WTC11 (cell line): Measurements from ENCODE around the gene MBOAT1. TPM values are rescaled to one million over a fixed set of nuclear protein-coding genes. Genes with fewer than 3 reads are reported as not detected.

Source experiments
- ATAC-seq: fragments of 200-7000 bp; cut with Tn5 transposase; 2 replicates; pipeline ENCODE4 v1.10.0; 2021; ENCODE audit warnings: mild to moderate bottlenecking, moderate library complexity
- CTCF ChIA-PET: fragments of 300-600 bp; sonication (Branson Sonifier 250); formaldehyde crosslinking; loops from one replicate; lab custom pipeline; 2021; ENCODE audit warnings: antibody characterized with exemption; lab: Charles Lee
- POLR2A ChIA-PET: fragments of 350-600 bp; sonication (Branson Sonifier 250); formaldehyde crosslinking; loops from one replicate; lab custom pipeline; 2021; ENCODE audit warnings: antibody characterized with exemption; lab: Charles Lee
- DNase-seq: peaks from one replicate; pipeline ENCODE4 v3.0.0; 2021; ENCODE audit warnings: low spot score
- H3K27ac Mint-ChIP-seq: 2 replicates; pipeline ENCODE4 v1.8.0; 2021; ENCODE audit warnings: mixed read lengths
- H3K27me3 Mint-ChIP-seq: 2 replicates; pipeline ENCODE4 v1.8.0; 2021; ENCODE audit warnings: low read depth, mild to moderate bottlenecking, moderate library complexity, mixed read lengths
- H3K36me3 Mint-ChIP-seq: 2 replicates; pipeline ENCODE4 v1.8.0; 2021; ENCODE audit warnings: mixed read lengths
- H3K4me1 Mint-ChIP-seq: 2 replicates; pipeline ENCODE4 v1.8.0; 2022; ENCODE audit warnings: mixed read lengths
- H3K4me3 Mint-ChIP-seq: 2 replicates; pipeline ENCODE4 v1.8.0; 2021; ENCODE audit warnings: mild to moderate bottlenecking, moderate library complexity, mixed read lengths
- H3K9me3 Mint-ChIP-seq: 2 replicates; pipeline ENCODE4 v1.8.0; 2021; ENCODE audit warnings: mixed read lengths
- AR ChIP-seq: fragments of 250-450 bp; sonication (Bioruptor Pico); IDR thresholded peaks from 2 replicates; pipeline ENCODE4 v1.9.0; 2021; ENCODE audit warnings: mild to moderate bottlenecking
- ATF6 ChIP-seq: sonication (generic); formaldehyde crosslinking; IDR thresholded peaks from 2 replicates; pipeline ENCODE4 v1.8.1; 2023; ENCODE audit warnings: mild to moderate bottlenecking, missing genetic modification reagents
- CTCF ChIP-seq: fragments of 200-600 bp; IDR thresholded peaks from 2 replicates; pipeline ENCODE4 v1.8.0; 2022; ENCODE audit warnings: antibody characterized with exemption
- E2F4 ChIP-seq: sonication (generic); formaldehyde crosslinking; IDR thresholded peaks from 2 replicates; pipeline ENCODE4 v1.8.1; 2022; ENCODE audit warnings: low read depth, mild to moderate bottlenecking, moderate library complexity, missing genetic modification reagents, borderline replicate concordance
- FOXK1 ChIP-seq: sonication (generic); formaldehyde crosslinking; IDR thresholded peaks from 2 replicates; pipeline ENCODE4 v1.8.0; 2022; ENCODE audit warnings: mild to moderate bottlenecking, moderate library complexity, missing genetic modification reagents
- JUN ChIP-seq: sonication (generic); formaldehyde crosslinking; IDR thresholded peaks from 2 replicates; pipeline ENCODE4 v1.8.0; 2023; ENCODE audit warnings: mild to moderate bottlenecking, missing genetic modification reagents
- KAT7 ChIP-seq: sonication (generic); formaldehyde crosslinking; IDR thresholded peaks from 2 replicates; pipeline ENCODE4 v1.8.1; 2023; ENCODE audit warnings: missing genetic modification reagents, mild to moderate bottlenecking, borderline replicate concordance
- MXD4 ChIP-seq: fragments of 250-450 bp; sonication (Bioruptor Pico); IDR thresholded peaks from 2 replicates; pipeline ENCODE4 v1.8.0; 2021; ENCODE audit warnings: mild to moderate bottlenecking, moderate library complexity, borderline replicate concordance
- NR1H2 ChIP-seq: sonication (generic); formaldehyde crosslinking; IDR thresholded peaks from 2 replicates; pipeline ENCODE4 v1.9.0; 2021; ENCODE audit warnings: mild to moderate bottlenecking, moderate library complexity, missing genetic modification reagents
- NR2C2 ChIP-seq: sonication (generic); formaldehyde crosslinking; IDR thresholded peaks from 2 replicates; pipeline ENCODE4 v1.8.0; 2022; ENCODE audit warnings: mild to moderate bottlenecking, missing genetic modification reagents
- NR3C1 ChIP-seq: sonication (generic); formaldehyde crosslinking; conservative IDR thresholded peaks from 2 replicates; pipeline ENCODE4 v1.8.1; 2023; ENCODE audit warnings: low read depth, mild to moderate bottlenecking, missing genetic modification reagents
- OVOL2 ChIP-seq: fragments of 250-450 bp; sonication (Bioruptor Pico); IDR thresholded peaks from 2 replicates; pipeline ENCODE4 v1.9.0; 2021; ENCODE audit warnings: mild to moderate bottlenecking, borderline replicate concordance
- STAT6 ChIP-seq: sonication (generic); formaldehyde crosslinking; conservative IDR thresholded peaks from 2 replicates; pipeline ENCODE4 v1.8.1; 2023; ENCODE audit warnings: mild to moderate bottlenecking, low read depth, missing genetic modification reagents, moderate library complexity
- TEAD4 ChIP-seq: sonication (generic); formaldehyde crosslinking; IDR thresholded peaks from 2 replicates; pipeline ENCODE4 v1.8.0; 2022; ENCODE audit warnings: mild to moderate bottlenecking, missing genetic modification reagents
- TP53 ChIP-seq: sonication (generic); formaldehyde crosslinking; IDR thresholded peaks from 2 replicates; pipeline ENCODE4 v1.8.1; 2023; ENCODE audit warnings: mild to moderate bottlenecking, missing genetic modification reagents
- USF2 ChIP-seq: sonication (generic); formaldehyde crosslinking; IDR thresholded peaks from 2 replicates; pipeline ENCODE4 v1.8.1; 2023; ENCODE audit warnings: mild to moderate bottlenecking, missing genetic modification reagents, moderate library complexity
- ZBTB43 ChIP-seq: sonication (generic); formaldehyde crosslinking; IDR thresholded peaks from 2 replicates; pipeline ENCODE4 v1.8.1; 2023; ENCODE audit warnings: mild to moderate bottlenecking, missing genetic modification reagents
- ZNF219 ChIP-seq: sonication (generic); formaldehyde crosslinking; IDR thresholded peaks from 2 replicates; pipeline ENCODE4 v1.8.0; 2023; ENCODE audit warnings: missing genetic modification reagents, mild to moderate bottlenecking, borderline replicate concordance
- ZNF512 ChIP-seq: sonication (generic); formaldehyde crosslinking; IDR thresholded peaks from 2 replicates; pipeline ENCODE4 v1.8.1; 2022; ENCODE audit warnings: missing genetic modification reagents, borderline replicate concordance
- ZNF671 ChIP-seq: fragments of 250-450 bp; sonication (Bioruptor Pico); IDR thresholded peaks from 2 replicates; pipeline ENCODE4 v1.8.0; 2021; ENCODE audit warnings: mild to moderate bottlenecking
- total RNA-seq: library from RNA; stranded (reverse); gene quantifications from 3 replicates; pipeline ENCODE4 v1.2.3, GENCODE V29; 2021

MBOAT1 gene
- total RNA-seq, 1 experiment from 2014 or later: 22.9 TPM

- no peak for TF ChIP-seq FOXK1
These were observed 5.2 kb downstream of the MBOAT1 start (continued) for GRCh38 chr6:20207088-20207418.

- H3K27me3 Mint-ChIP-seq: no peaks in the 10 kb centered on the region
- ATAC-seq: no peak
- peaks cover 55% of the 10 kb centered on the region for H3K4me1 Mint-ChIP-seq
- no peaks in the 10 kb centered on the region for H3K9me3 Mint-ChIP-seq
- no peak overlapping the region; the same call in 1 of the 2 replicates for H3K4me3 Mint-ChIP-seq
- H3K36me3 Mint-ChIP-seq: no peaks in the 10 kb centered on the region
- no peak for DNase-seq
- peak overlapping the region; percentile 66; the same call in 1 of the 2 replicates for H3K27ac Mint-ChIP-seq
- ChIA-PET CTCF (no interaction called here), POLR2A (no interaction called here)
- no peak for TF ChIP-seq USF2 (CRISPR knock-in tag)
- TF ChIP-seq JUN: no peak
- TF ChIP-seq TP53 (CRISPR knock-in tag): no peak
- TF ChIP-seq STAT6 (CRISPR knock-in tag): no peak
- no peak for TF ChIP-seq TEAD4 (CRISPR knock-in tag)
- no peak for TF ChIP-seq ZNF671 (CRISPR knock-in tag)
- TF ChIP-seq ZBTB43 (CRISPR knock-in tag): no peak
- no peak for TF ChIP-seq OVOL2
- TF ChIP-seq NR2C2 (CRISPR knock-in tag): no peak
- no peak for TF ChIP-seq ZNF219 (CRISPR knock-in tag)
- TF ChIP-seq AR (CRISPR knock-in tag): no peak
- TF ChIP-seq ZNF512 (CRISPR knock-in tag): no peak
- no peak for TF ChIP-seq KAT7 (CRISPR knock-in tag)
- no peak for TF ChIP-seq ATF6
- no peak for TF ChIP-seq NR3C1 (CRISPR knock-in tag)
- TF ChIP-seq MXD4 (CRISPR knock-in tag): no peak
- TF ChIP-seq CTCF: no peak
- TF ChIP-seq NR1H2 (CRISPR knock-in tag): no peak
- no peak for TF ChIP-seq E2F4 (CRISPR knock-in tag)
These were observed 6.5 kb downstream of the MBOAT1 start for GRCh38 chr6:20205722-20206161.
